Esophagus muscularis mucosa (tissue), 4 donors: ENCODE results near the gene DCAF4.

ENCODE experiments used
- CTCF ChIP-seq, 3 experiments: fragments of 200-600 bp in 2 of 3; fragments of 450-650 bp in 1 of 3; sonication (generic) in 2 of 3; IDR thresholded peaks; one replicate each; pipeline ENCODE4 v1.5.1; 2017 to 2019; ENCODE audit warnings: antibody characterized with exemption in 3 of 3, mild to moderate bottlenecking in 2 of 3, moderate library complexity in 1 of 3
- EP300 ChIP-seq: sonication (generic); formaldehyde crosslinking; IDR thresholded peaks from one replicate; pipeline ENCODE4 v1.6.1; 2017; ENCODE audit warnings: antibody characterized with exemption
- POLR2A ChIP-seq: fragments of 450-650 bp; IDR thresholded peaks from one replicate; pipeline ENCODE4 v1.6.1; 2017; ENCODE audit warnings: antibody characterized with exemption, moderate library complexity, mild to moderate bottlenecking, low read depth
- POLR2AphosphoS5 ChIP-seq, 2 donors: sonication (generic); formaldehyde crosslinking; IDR thresholded peaks; one replicate each; pipeline ENCODE4 v1.6.1; 2017; ENCODE audit warnings: antibody characterized with exemption in 2 of 2

- TF ChIP-seq POLR2A (no peak), CTCF (IDR thresholded peaks at IDR 0.05) (no peak), EP300 (no peak), POLR2AphosphoS5 (IDR thresholded peaks at IDR 0.05) (no peak)
Observed at GRCh38 chr14:72888192-72888591, 38.1 kb upstream of the DCAF4 start.
